Hepatocyte (in vitro differentiated cells): ENCODE data around the gene GRN. TPM values are rescaled to one million over a fixed set of nuclear protein-coding genes. Genes with fewer than 3 reads are reported as not detected.
A peak's percentile ranks its signal among the peaks of the same experiment; 100 is the strongest.

ENCODE experiments used
- DNase-seq: peaks from one replicate; pipeline ENCODE4 v3.0.0-alpha.2; 2016; ENCODE audit warnings: low spot score
- H2AFZ ChIP-seq: fragments of 200-600 bp; sonication (generic); 2 replicates; pipeline ENCODE4 v1.6.0; 2016; ENCODE audit warnings: antibody characterized with exemption, mild to moderate bottlenecking
- H3K27ac ChIP-seq: fragments of 200-600 bp; sonication (generic); 2 replicates; pipeline ENCODE4 v1.5.1; 2016; ENCODE audit warnings: mild to moderate bottlenecking
- H3K27me3 ChIP-seq: fragments of 200-600 bp; sonication (generic); 2 replicates; pipeline ENCODE4 v1.6.1; 2016
- H3K36me3 ChIP-seq: fragments of 200-600 bp; sonication (generic); replicated peaks from 2 replicates; pipeline ENCODE4 v1.5.1; 2016; ENCODE audit warnings: low read depth; ENCODE audit not compliant: insufficient read depth
- H3K4me1 ChIP-seq: fragments of 200-600 bp; sonication (generic); 2 replicates; pipeline ENCODE4 v1.5.1; 2016; ENCODE audit warnings: mild to moderate bottlenecking, moderate library complexity; ENCODE audit not compliant: insufficient read depth
- H3K4me2 ChIP-seq: fragments of 200-600 bp; sonication (generic); 2 replicates; pipeline ENCODE4 v1.6.0; 2016
- H3K4me3 ChIP-seq: fragments of 200-600 bp; sonication (generic); 2 replicates; pipeline ENCODE4 v1.5.1; 2016; ENCODE audit warnings: mild to moderate bottlenecking
- H3K79me2 ChIP-seq: fragments of 200-600 bp; sonication (generic); 2 replicates; pipeline ENCODE4 v1.6.0; 2017; ENCODE audit warnings: mild to moderate bottlenecking
- H3K9me2 ChIP-seq: fragments of 200-600 bp; sonication (generic); replicated peaks from 2 replicates; pipeline ENCODE4 v1.6.0; 2017; ENCODE audit warnings: mild to moderate bottlenecking; ENCODE audit not compliant: insufficient read depth
- H3K9me3 ChIP-seq: fragments of 200-600 bp; sonication (generic); 2 replicates; pipeline ENCODE4 v1.5.1; 2016; ENCODE audit warnings: low read depth, mild to moderate bottlenecking
- H4K20me1 ChIP-seq: fragments of 200-600 bp; sonication (generic); 2 replicates; pipeline ENCODE4 v1.6.0; 2016; ENCODE audit warnings: mild to moderate bottlenecking; ENCODE audit not compliant: insufficient read depth, poor library complexity, severe bottlenecking
- CTCF ChIP-seq: fragments of 200-600 bp; sonication (generic); IDR thresholded peaks from 2 replicates; pipeline ENCODE4 v1.5.1; 2016; ENCODE audit warnings: antibody characterized with exemption, mild to moderate bottlenecking; ENCODE audit not compliant: poor library complexity
- EZH2 ChIP-seq: fragments of 200-600 bp; sonication (generic); IDR thresholded peaks from 2 replicates; pipeline ENCODE4 v1.6.1; 2016; ENCODE audit warnings: antibody characterized with exemption, mild to moderate bottlenecking, borderline replicate concordance
- EZH2phosphoT487 ChIP-seq: fragments of 200-600 bp; sonication (generic); IDR thresholded peaks from one replicate; pipeline ENCODE4 v1.6.1; 2018; ENCODE audit warnings: antibody characterized with exemption, mild to moderate bottlenecking, low read depth, moderate library complexity; ENCODE audit not compliant: unreplicated experiment, severe bottlenecking
- WGBS: methylation state at CpG from one replicate; pipeline ENCODE4 v1.1.6; 2016; ENCODE audit warnings: low lambda C conversion rate; ENCODE audit errors: missing lambda C conversion rate; 5-methylcytosine and 5-hydroxymethylcytosine counted together
- polyA plus RNA-seq: library from polyadenylated mRNA; unstranded; fragments of >200 nt; fragmentation: Nextera tagmentation; extraction: Ambion mirVana; gene quantifications from 2 replicates; pipeline ENCODE4 v1.2.1, GENCODE V29; 2016
- total RNA-seq: library from RNA; depleted of rRNA; stranded (reverse); fragments of >200 nt; gene quantifications from 2 replicates; pipeline ENCODE4 v1.2.3, GENCODE V29; 2014

GRN gene
- total and polyA plus RNA-seq, 2 experiments from 2014 or later = 299 to 785 TPM

GRCh38 chr17:44331249-44331760 lies 13.8 kb upstream of the GRN start:
- peak; percentile 91 for DNase-seq
- peaks cover 1% of the 10 kb centered on the region for H3K4me1 ChIP-seq
- H3K4me2 ChIP-seq = no peak overlapping the region
- WGBS = 13% methylated on average over 7 of the region's 7 CpGs
- H3K27ac ChIP-seq = no peak overlapping the region
- H3K4me3 ChIP-seq = no peak overlapping the region
- H3K36me3 ChIP-seq = no peaks in the 10 kb centered on the region
- no peaks in the 10 kb centered on the region for H3K79me2 ChIP-seq
- no peaks in the 10 kb centered on the region for H4K20me1 ChIP-seq
- no peaks in the 10 kb centered on the region for H3K9me2 ChIP-seq
- H3K27me3 ChIP-seq = no peaks in the 10 kb centered on the region
- H2AFZ ChIP-seq = no peak overlapping the region
- no peaks in the 10 kb centered on the region for H3K9me3 ChIP-seq
- TF ChIP-seq CTCF (peak; percentile 73), EZH2phosphoT487 (no peak)

- 79% methylated on average over 5 of the region's 5 CpGs for WGBS
- no peaks in the 10 kb centered on the region for H4K20me1 ChIP-seq
- no peaks in the 10 kb centered on the region for H3K9me3 ChIP-seq
- no peak for TF ChIP-seq EZH2
- TF ChIP-seq EZH2phosphoT487 = no peak
- no peak for TF ChIP-seq CTCF
- no peak overlapping the region for H2AFZ ChIP-seq
- DNase-seq = no peak
- H3K79me2 ChIP-seq = no peaks in the 10 kb centered on the region
- H3K27ac ChIP-seq = no peak overlapping the region
- no peak overlapping the region for H3K4me3 ChIP-seq
- no peaks in the 10 kb centered on the region for H3K27me3 ChIP-seq
- no peaks in the 10 kb centered on the region for H3K9me2 ChIP-seq
- H3K4me1 ChIP-seq = no peaks in the 10 kb centered on the region
- H3K36me3 ChIP-seq = no peaks in the 10 kb centered on the region
- H3K4me2 ChIP-seq = no peak overlapping the region
Observed at GRCh38 chr17:44333371-44333770, 11.7 kb upstream of the GRN start.

GRCh38 chr17:44334315-44334714 lies 10.8 kb upstream of the GRN start:
- Histone ChIP-seq H2AFZ (no peak overlapping the region), H4K20me1 (no peaks in the 10 kb centered on the region), H3K9me2 (no peaks in the 10 kb centered on the region), H3K9me3 (no peaks in the 10 kb centered on the region), H3K36me3 (no peaks in the 10 kb centered on the region), H3K79me2 (no peaks in the 10 kb centered on the region), H3K4me2 (no peak overlapping the region), H3K4me3 (no peak overlapping the region), H3K4me1 (no peaks in the 10 kb centered on the region), H3K27me3 (no peaks in the 10 kb centered on the region), H3K27ac (no peak overlapping the region)
- TF ChIP-seq EZH2 (no peak), EZH2phosphoT487 (no peak), CTCF (no peak)
- WGBS = 71% methylated on average over 2 of the region's 2 CpGs
- DNase-seq = no peak

- no peaks in the 10 kb centered on the region for H3K79me2 ChIP-seq
- no peak overlapping the region for H3K4me3 ChIP-seq
- no peaks in the 10 kb centered on the region for H4K20me1 ChIP-seq
- no peaks in the 10 kb centered on the region for H3K36me3 ChIP-seq
- no peak for DNase-seq
- no peak overlapping the region for H3K4me2 ChIP-seq
- no peaks in the 10 kb centered on the region for H3K9me3 ChIP-seq
- H3K4me1 ChIP-seq = no peaks in the 10 kb centered on the region
- H3K9me2 ChIP-seq = no peaks in the 10 kb centered on the region
- TF ChIP-seq EZH2 = no peak
- no peak for TF ChIP-seq CTCF
- no peak for TF ChIP-seq EZH2phosphoT487
- H3K27me3 ChIP-seq = no peaks in the 10 kb centered on the region
- WGBS = 54% methylated on average over 3 of the region's 3 CpGs
- H3K27ac ChIP-seq = no peak overlapping the region
- no peak overlapping the region for H2AFZ ChIP-seq
Observed at GRCh38 chr17:44334727-44335126, 10.4 kb upstream of the GRN start.
